Activated T-helper 1 cell treated with anti-CD3 and anti-CD28 coated beads, Interleukin-2, amount 50 U/mL, for 16 hours (primary cell): ENCODE measurements around the gene ZBTB38.
A peak's percentile ranks its signal among the peaks of the same experiment; 100 is the strongest.

Experiments
- DNase-seq, 2 donors: peaks; one replicate each; pipeline ENCODE4 v3.0.0-alpha.2; 2020; ENCODE audit warnings: low read depth in 1 of 2, low spot score in 1 of 2

The ZBTB38 gene

GRCh38 chr3:141362736-141363135, 5.6 kb upstream of the ZBTB38 start:
- no peak for DNase-seq

DNA sequence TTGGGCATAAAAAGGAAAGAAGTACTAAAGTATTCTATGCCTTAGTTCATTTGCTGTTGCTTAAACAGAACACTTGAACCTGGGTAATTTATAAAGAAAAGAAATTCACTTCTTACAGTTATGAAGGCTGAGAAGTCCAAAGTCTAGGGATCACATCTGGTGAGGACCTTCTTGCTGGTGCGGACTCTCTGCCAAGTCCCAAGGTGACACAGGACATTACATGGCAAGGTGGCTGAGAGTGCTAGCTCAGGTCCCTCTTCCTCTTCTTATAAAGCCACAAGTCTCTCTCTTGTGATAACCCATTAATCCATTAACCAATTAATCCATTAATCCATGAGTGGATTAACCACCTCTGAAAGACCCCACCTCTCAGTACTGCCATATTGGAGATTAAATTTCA, 3.1 kb upstream of the ZBTB38 start:
- DNase-seq: no peak

GRCh38 chr3:141366285-141367037, 1.8 kb upstream of the ZBTB38 start:
- no peak for DNase-seq

DNA sequence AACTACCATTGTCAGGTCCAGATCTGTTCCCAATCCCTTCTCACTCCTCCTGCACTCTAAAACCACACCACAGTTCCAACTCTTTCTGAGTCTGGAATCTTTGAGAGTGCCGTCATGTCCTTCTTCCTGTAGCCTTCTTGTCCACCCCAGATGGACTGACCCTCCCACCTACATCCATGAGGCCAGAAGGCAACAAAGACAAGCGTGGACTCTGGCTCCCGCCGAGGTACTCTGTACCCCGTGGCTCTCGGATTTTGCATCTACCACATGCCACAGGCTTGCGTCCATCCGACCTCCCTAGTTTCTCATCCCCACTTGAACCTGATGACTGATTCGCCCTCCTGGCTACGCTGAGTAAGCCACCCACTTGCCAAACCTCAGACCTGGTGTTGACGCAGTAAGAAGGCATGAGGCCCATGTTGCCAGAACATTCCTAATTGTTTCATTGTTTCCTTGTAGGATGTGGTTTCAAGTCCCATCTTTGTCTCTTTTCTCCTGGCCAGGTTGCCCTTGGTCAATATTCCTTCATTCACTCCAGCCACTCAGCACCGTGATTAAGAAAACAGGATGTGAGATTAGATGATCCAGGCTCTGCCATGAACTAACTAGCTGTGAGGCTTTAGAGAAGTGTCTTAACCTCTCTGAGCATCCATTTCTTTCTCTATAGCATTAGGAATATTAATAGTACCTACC, 1.1 kb upstream of the ZBTB38 start:
- no peak for DNase-seq

GRCh38 chr3:141368925-141369794, 856 bp downstream of the ZBTB38 start:
- no peak for DNase-seq

DNA sequence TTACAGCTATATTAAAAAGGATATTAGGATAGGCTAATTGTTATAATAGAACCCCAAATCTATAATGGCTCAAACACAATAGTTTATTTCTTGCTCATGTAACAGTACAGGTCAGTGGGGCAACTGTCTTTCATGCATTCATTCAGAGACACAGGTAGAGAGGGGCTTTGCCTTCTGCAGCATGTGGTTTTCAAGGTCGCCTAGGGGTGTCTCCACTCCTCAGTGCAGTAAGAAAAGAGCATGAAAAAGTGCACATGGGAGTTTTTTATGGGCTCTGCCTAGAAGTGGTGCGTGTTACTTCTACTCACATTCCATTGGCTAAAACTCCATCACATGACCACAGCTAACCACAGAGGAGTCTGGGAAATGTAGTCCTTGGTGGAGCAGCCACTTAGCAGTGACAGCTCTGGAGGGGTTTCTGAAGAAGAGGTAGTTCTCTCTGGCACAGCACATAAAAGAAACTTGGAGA, 1.8 kb downstream of the ZBTB38 start:
- peak in 1 of 2 donors; percentile 30 for DNase-seq

DNA sequence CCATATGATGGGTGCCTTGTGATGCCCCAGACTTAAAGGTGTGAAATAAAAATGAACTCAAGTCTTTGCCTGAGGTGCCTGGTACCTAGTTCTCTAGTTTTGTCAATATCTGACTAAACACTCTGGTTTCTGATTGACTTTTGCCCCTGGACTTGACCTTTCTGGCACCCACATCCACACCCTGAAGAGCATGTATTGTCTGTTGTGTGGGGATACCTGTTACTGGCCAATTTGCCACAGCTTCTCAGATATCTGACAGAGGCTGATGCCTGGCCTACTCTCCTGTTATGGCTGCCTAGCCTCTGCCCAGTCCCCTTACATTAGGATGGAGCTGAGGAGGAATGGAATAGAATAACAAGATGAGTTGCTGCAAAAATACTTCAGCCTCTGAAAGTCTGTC, 3.6 kb downstream of the ZBTB38 start:
- no peak for DNase-seq

- DNase-seq: no peak
Observed at GRCh38 chr3:141372656-141373055, 4.4 kb downstream of the ZBTB38 start.

DNA sequence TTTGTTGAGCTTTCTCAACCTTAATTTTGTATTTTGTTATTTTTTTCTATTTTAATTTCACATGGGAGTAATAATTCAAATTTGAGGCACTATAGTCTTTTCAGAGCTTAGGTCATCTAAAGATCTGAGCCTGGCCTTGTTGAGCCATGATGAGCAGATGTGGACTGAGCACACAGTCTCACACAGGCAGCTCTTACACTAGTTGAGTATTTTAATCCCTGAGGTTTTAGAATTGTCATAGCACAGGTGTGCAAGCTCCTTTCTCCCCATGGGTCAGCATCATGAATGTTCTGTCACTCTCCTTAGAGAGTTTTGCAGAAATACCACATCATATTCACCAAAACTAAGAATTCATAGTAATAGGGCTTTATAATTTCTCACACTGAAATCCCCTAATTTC, 4.9 kb downstream of the ZBTB38 start:
- no peak for DNase-seq

DNA sequence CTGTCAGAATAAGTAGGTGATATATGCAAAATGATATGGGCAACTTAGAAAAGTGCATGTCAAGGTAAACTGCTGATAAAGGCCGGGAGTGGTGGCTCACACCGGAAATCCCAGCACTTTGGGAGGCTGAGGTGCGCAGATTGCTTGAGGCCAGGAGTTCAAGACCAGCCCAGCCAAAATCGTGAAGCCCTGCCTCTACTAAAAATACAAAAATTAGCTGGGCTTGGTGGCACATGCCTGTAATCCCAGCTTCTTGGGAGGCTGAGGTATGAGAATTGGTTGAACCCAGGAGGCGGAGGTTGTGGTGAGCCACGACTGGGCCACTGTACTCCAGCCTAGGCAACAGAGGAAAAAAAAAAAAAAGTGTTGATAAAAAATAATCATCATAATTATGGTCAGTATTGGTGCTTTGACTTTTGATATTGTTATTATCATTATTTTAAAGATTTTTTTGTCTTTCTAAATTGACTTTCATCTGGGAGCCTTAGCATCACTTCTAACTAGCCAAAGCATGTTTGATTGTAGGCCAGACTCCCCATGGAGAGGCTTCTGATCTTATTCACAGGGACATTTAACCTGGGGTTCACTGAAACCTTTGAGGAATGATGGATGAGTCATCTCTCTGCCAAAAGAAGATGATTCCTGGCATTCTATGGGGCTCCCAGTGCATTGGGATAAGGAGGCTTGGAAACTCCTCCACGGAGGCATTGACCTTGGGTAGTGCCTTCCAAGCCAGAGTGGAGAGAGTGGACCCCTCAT, 5.6 kb downstream of the ZBTB38 start:
- no peak for DNase-seq

DNA sequence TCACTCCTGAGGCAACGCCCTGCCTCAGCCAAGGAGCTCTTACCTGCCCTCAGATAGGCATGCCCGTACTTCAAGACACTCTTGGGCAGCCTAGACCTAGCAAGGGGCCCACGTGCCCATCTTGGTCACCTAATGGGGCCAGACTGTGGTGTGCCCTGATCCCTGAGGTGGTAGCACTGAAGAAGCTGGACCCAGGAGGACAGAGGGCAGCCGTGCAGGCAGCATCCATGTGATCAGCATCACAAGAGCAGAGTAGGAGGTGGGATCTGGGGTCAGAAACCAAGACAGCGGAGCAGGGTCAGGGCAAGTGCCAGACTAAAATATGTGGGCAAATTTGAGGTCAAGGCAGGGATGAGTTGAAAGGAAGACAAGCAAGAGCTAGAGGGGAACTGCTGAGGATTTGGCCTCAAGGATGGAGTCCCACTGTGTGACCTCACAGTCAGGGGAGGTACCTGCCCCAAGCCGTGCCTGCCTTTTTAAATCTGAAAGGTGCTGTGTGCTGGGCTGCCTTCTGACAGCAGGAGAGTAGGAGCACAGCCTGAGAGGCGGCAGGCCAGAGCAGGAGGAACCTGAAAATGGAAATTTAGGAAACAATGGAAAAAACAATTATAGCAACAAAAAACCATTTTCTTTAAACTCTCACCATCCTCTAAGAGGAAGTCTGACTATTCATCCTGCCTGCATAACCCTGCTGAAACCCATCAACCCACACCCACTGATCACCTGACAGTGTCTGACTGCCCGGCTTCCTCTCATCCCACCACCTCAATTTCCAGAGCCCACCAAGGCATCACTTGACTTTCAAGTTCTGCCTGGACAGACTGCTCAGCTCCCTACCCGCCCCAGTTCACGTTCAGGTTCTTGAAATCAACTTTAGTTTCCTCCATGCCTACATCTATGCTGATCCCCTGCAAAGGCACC, 7.3 kb downstream of the ZBTB38 start:
- no peak for DNase-seq

GRCh38 chr3:141377377-141377776, 9.1 kb downstream of the ZBTB38 start:
- no peak for DNase-seq

DNA sequence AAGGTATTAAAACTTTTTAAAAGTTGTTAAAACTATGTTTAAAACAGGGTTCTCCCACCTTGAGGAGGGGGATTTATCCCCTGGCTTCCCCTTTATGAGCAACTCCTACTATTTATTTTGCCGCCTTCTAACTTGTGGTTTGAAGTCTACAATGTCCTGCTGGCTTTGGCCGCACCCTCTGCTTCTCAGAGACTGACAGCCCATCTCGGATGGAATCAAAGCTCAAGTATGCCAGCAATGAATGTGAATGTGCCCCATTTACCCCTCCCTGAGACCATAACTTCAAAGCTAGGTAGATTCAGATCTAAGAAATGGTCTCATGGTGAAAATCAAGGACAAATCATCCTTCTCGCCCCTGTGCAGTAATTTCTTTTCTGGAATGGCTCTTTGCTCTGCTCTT, 10.3 kb downstream of the ZBTB38 start:
- DNase-seq: no peak

GRCh38 chr3:141379250-141379966, 11.1 kb downstream of the ZBTB38 start:
- DNase-seq: peak in 1 of 2 donors; percentile 8

- DNase-seq: no peak
Observed at GRCh38 chr3:141380279-141380678, 12.0 kb downstream of the ZBTB38 start.

DNA sequence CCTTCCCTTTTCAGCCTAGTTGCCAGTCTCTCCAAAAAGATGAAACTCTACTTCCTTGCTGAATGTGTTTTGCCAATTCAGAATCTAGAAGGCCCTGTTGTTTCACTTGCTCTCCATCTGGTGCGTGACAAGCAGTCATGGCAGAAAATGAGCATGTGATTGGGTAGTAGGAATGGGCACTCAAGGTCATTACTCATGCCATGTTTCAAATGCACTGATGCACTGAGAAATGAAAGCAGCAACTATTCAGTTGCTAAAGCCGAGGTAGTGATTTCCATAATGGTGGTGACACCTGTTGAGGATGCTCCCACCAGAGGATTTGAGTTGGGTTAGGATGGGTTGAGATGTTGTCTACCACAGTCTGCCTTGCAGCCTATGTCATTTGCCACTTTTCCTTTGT, 12.7 kb downstream of the ZBTB38 start:
- no peak for DNase-seq

DNA sequence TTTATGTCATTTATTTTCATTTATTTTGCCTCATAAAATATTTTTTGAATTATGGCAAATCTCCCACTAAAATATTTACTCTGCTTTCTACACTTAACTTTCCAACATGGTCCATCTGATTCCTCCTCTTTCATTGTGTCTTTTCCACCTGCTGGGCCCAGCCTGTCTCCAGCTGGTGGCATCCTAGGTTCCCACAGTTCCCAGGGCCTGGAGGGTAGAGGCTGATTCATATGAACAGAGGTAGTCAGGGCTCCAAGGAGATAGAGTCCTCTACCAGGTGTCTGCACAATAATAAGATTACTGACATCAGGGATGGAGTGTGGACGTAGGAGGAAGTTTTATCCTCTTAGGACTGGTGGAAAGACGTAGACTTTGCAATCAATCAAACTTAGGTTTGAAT, 14.3 kb downstream of the ZBTB38 start:
- DNase-seq: no peak

GRCh38 chr3:141383555-141384129, 15.3 kb downstream of the ZBTB38 start:
- no peak for DNase-seq

DNA sequence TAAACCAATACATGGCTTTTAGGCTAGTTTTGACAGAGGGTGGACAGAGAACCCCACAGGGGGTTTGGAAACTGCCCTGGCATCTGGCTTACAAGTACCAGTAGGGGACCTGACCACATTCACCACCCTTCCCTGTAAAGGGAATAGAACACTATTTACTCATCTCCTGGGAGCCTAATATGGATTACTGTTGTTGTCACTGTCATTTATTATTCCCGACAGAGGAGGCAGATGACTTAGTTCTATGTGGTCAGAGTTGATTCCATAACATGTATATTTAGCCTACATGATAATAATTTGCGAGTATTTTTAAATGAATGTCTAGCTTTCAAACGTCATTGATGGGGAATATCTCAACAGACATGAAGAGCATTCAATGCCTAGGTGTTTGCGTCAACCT, 15.9 kb downstream of the ZBTB38 start:
- DNase-seq: no peak
